GM23338 (cell line): ENCODE measurements around the gene RXRA. TPM values are rescaled to one million over a fixed set of nuclear protein-coding genes. Genes with fewer than 3 reads are reported as not detected.

Experiments
- ATAC-seq: fragments of 200-7000 bp; cut with Tn5 transposase; 3 replicates; pipeline ENCODE4 v1.9.1; 2020
- DNase-seq: peaks from one replicate; pipeline ENCODE4 v3.0.0-alpha.2; 2015; ENCODE audit warnings: low spot score
- H2AFZ ChIP-seq: fragments of 200-600 bp; sonication (generic); 2 replicates; pipeline ENCODE4 v1.8.0; 2016; ENCODE audit warnings: antibody characterized with exemption, mild to moderate bottlenecking, moderate library complexity
- H3F3A ChIP-seq: fragments of 200-600 bp; sonication (generic); replicated peaks from 2 replicates; pipeline ENCODE4 v1.8.0; 2017; ENCODE audit warnings: antibody characterized with exemption, mixed run types, low read depth
- H3K27ac ChIP-seq: fragments of 200-600 bp; sonication (generic); 2 replicates; pipeline ENCODE4 v1.6.1; 2016; ENCODE audit warnings: low read depth
- H3K27me3 ChIP-seq: fragments of 200-600 bp; sonication (generic); 2 replicates; pipeline ENCODE4 v1.8.0; 2016; ENCODE audit warnings: mild to moderate bottlenecking, mixed run types, moderate library complexity; ENCODE audit not compliant: insufficient read depth
- H3K36me3 ChIP-seq: fragments of 200-600 bp; sonication (generic); 2 replicates; pipeline ENCODE4 v1.8.0; 2016; ENCODE audit warnings: mild to moderate bottlenecking; ENCODE audit not compliant: insufficient read depth
- H3K4me1 ChIP-seq: fragments of 200-600 bp; sonication (generic); 2 replicates; pipeline ENCODE4 v1.8.0; 2016; ENCODE audit warnings: mild to moderate bottlenecking, moderate library complexity; ENCODE audit not compliant: insufficient read depth
- H3K4me2 ChIP-seq: fragments of 200-600 bp; sonication (generic); 2 replicates; pipeline ENCODE4 v1.7.1; 2017; ENCODE audit warnings: mixed run types
- H3K4me3 ChIP-seq: fragments of 200-600 bp; sonication (generic); 2 replicates; pipeline ENCODE4 v1.6.1; 2016; ENCODE audit warnings: mixed run types
- H3K79me2 ChIP-seq: fragments of 200-600 bp; sonication (generic); replicated peaks from 2 replicates; pipeline ENCODE4 v1.8.0; 2017; ENCODE audit warnings: mild to moderate bottlenecking; ENCODE audit not compliant: insufficient read depth
- H3K9me2 ChIP-seq: fragments of 200-600 bp; sonication (generic); 2 replicates; pipeline ENCODE4 v1.8.0; 2017; ENCODE audit not compliant: insufficient read depth
- H4K20me1 ChIP-seq: fragments of 200-600 bp; sonication (generic); replicated peaks from 2 replicates; pipeline ENCODE4 v1.8.0; 2017; ENCODE audit warnings: mild to moderate bottlenecking; ENCODE audit not compliant: insufficient read depth
- H3K27ac Mint-ChIP-seq: 2 replicates; pipeline ENCODE4 v1.8.0; 2020; ENCODE audit warnings: inconsistent platforms, mild to moderate bottlenecking, moderate library complexity, mixed read lengths
- H3K27me3 Mint-ChIP-seq: 3 replicates; pipeline ENCODE4 v1.8.0; 2022; ENCODE audit warnings: low read depth, mild to moderate bottlenecking, moderate library complexity, mixed read lengths, inconsistent platforms; ENCODE audit not compliant: insufficient read depth, poor library complexity
- H3K36me3 Mint-ChIP-seq: 3 replicates; pipeline ENCODE4 v1.8.0; 2021; ENCODE audit warnings: low read depth, mild to moderate bottlenecking, inconsistent platforms, moderate library complexity, mixed read lengths
- H3K4me1 Mint-ChIP-seq: 3 replicates; pipeline ENCODE4 v1.8.0; 2020; ENCODE audit warnings: mild to moderate bottlenecking, inconsistent platforms, mixed read lengths
- H3K4me3 Mint-ChIP-seq: 3 replicates; pipeline ENCODE4 v1.8.0; 2021; ENCODE audit warnings: moderate library complexity, mild to moderate bottlenecking, inconsistent platforms, mixed read lengths
- H3K9me3 Mint-ChIP-seq: 3 replicates; pipeline ENCODE4 v1.8.0; 2020; ENCODE audit warnings: moderate library complexity, mild to moderate bottlenecking, inconsistent platforms, mixed read lengths
- JUNB ChIP-seq: IDR thresholded peaks from one replicate; pipeline ENCODE4 v1.6.1; 2016; ENCODE audit warnings: antibody characterized with exemption; ENCODE audit not compliant: unreplicated experiment
- REST ChIP-seq: IDR thresholded peaks from one replicate; pipeline ENCODE4 v1.6.1; 2018; ENCODE audit warnings: antibody characterized with exemption; ENCODE audit not compliant: unreplicated experiment
- ZNF114 ChIP-seq: fragments of 250-450 bp; sonication (Bioruptor Pico); IDR thresholded peaks from 2 replicates; pipeline ENCODE4 v1.5.0; 2020; ENCODE audit warnings: mild to moderate bottlenecking, moderate library complexity
- ZNF462 ChIP-seq: fragments of 250-450 bp; sonication (Bioruptor Pico); IDR thresholded peaks from 2 replicates; pipeline ENCODE4 v1.5.0; 2020; ENCODE audit warnings: mild to moderate bottlenecking, moderate library complexity
- polyA plus RNA-seq: library from polyadenylated mRNA; unstranded; fragments of >200 nt; fragmentation: Nextera tagmentation; extraction: Ambion mirVana; gene quantifications from 2 replicates; pipeline ENCODE4 v1.2.1, GENCODE V29; 2016
- total RNA-seq: library from RNA; depleted of rRNA; stranded (reverse); fragments of >200 nt; shearing (Covaris generic); gene quantifications from 2 replicates; pipeline ENCODE4 v1.2.3, GENCODE V29; 2014

Gene RXRA
- total and polyA plus RNA-seq, 2 experiments from 2014 or later, result 4.9 to 17.9 TPM

- no peak overlapping the region for H3K27ac ChIP-seq
- peaks cover 9% of the 10 kb centered on the region for H3K27me3 Mint-ChIP-seq
- peaks cover 10% of the 10 kb centered on the region for H3K4me1 Mint-ChIP-seq
- no peak for TF ChIP-seq ZNF462 (CRISPR knock-in tag)
- H3K4me2 ChIP-seq, result no peak overlapping the region
- no peaks in the 10 kb centered on the region for H3K79me2 ChIP-seq
- H3K4me3 ChIP-seq, result no peak overlapping the region
- H3K4me3 Mint-ChIP-seq, result no peak overlapping the region
- H4K20me1 ChIP-seq, result no peaks in the 10 kb centered on the region
- no peaks in the 10 kb centered on the region for H3K4me1 ChIP-seq
- H3K27me3 ChIP-seq, result no peaks in the 10 kb centered on the region
- DNase-seq (no peak), ATAC-seq (no peak)
- no peaks in the 10 kb centered on the region for H3K36me3 ChIP-seq
- no peaks in the 10 kb centered on the region for H3K9me3 Mint-ChIP-seq
- H2AFZ ChIP-seq, result no peak overlapping the region
- H3K9me2 ChIP-seq, result no peaks in the 10 kb centered on the region
- no peaks in the 10 kb centered on the region for H3F3A ChIP-seq
- no peak overlapping the region for H3K27ac Mint-ChIP-seq
- H3K36me3 Mint-ChIP-seq, result no peaks in the 10 kb centered on the region
Measured at GRCh38 chr9:134278974-134279640, 47.1 kb upstream of the RXRA start.

GRCh38 chr9:134282138-134282650, 44.1 kb upstream of the RXRA start:
- no peaks in the 10 kb centered on the region for H3K36me3 ChIP-seq
- no peak overlapping the region for H3K4me2 ChIP-seq
- H3K36me3 Mint-ChIP-seq, result no peaks in the 10 kb centered on the region
- ATAC-seq, result peak; percentile 84
- no peaks in the 10 kb centered on the region for H3K27me3 ChIP-seq
- TF ChIP-seq ZNF114 (CRISPR knock-in tag) (no peak), JUNB (no peak), REST (no peak)
- no peaks in the 10 kb centered on the region for H3K79me2 ChIP-seq
- H3K27ac Mint-ChIP-seq, result no peak overlapping the region
- H3K27ac ChIP-seq, result no peak overlapping the region
- H3F3A ChIP-seq, result no peaks in the 10 kb centered on the region
- H3K9me2 ChIP-seq, result no peaks in the 10 kb centered on the region
- no peak overlapping the region for H2AFZ ChIP-seq
- H4K20me1 ChIP-seq, result no peaks in the 10 kb centered on the region
- no peaks in the 10 kb centered on the region for H3K9me3 Mint-ChIP-seq
- no peak overlapping the region for H3K4me3 Mint-ChIP-seq
- DNase-seq, result no peak
- peaks cover 4% of the 10 kb centered on the region; the same call in 2 of the 3 replicates for H3K4me1 Mint-ChIP-seq
- H3K4me3 ChIP-seq, result no peak overlapping the region
- H3K27me3 Mint-ChIP-seq, result peaks cover 7% of the 10 kb centered on the region
- no peaks in the 10 kb centered on the region for H3K4me1 ChIP-seq
